ENCODE data around the gene AMMECR1L.
"Not testable (repeated sequence)": the region's sequence is repeated elsewhere in the genome, so short reads cannot be mapped to it uniquely, and the experiment has no call there.

DNA sequence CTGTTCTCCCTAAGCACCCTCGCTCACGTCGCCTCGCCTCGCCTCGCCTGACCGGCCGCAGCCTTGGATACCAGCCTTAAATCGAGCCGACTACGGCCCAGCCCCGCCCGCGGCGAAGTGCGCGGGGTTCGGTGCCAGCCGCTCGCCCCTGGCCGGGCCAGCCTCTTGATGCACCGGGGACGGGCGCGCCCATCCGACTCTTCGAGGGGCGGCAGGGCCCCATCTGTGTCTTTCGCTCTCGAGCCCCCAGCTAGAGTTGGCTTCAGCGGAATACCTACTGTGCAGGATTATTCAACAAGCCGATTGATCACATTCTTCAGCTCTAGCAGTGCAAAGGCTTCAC, 808 bp upstream of the AMMECR1L start:
- TF ChIP-seq, protein P1, sequence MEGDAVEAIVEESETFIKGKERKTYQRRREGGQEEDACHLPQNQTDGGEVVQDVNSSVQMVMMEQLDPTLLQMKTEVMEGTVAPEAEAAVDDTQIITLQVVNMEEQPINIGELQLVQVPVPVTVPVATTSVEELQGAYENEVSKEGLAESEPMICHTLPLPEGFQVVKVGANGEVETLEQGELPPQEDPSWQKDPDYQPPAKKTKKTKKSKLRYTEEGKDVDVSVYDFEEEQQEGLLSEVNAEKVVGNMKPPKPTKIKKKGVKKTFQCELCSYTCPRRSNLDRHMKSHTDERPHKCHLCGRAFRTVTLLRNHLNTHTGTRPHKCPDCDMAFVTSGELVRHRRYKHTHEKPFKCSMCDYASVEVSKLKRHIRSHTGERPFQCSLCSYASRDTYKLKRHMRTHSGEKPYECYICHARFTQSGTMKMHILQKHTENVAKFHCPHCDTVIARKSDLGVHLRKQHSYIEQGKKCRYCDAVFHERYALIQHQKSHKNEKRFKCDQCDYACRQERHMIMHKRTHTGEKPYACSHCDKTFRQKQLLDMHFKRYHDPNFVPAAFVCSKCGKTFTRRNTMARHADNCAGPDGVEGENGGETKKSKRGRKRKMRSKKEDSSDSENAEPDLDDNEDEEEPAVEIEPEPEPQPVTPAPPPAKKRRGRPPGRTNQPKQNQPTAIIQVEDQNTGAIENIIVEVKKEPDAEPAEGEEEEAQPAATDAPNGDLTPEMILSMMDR (IDR thresholded peaks at IDR 0.05) = not testable (repeated sequence)
- not testable (repeated sequence) for TF ChIP-seq EP300 (IDR thresholded peaks at IDR 0.05)
